OCI-LY1 (cell line): ENCODE results near the gene SCN7A.
A peak's percentile ranks its signal among the peaks of the same experiment; 100 is the strongest.

Experiments used
- H2AFZ ChIP-seq: fragments of 200-600 bp; sonication (generic), shearing (Covaris generic); 2 replicates; pipeline ENCODE4 v1.6.0; 2014; ENCODE audit warnings: antibody characterized with exemption, mild to moderate bottlenecking, low read length
- H3F3A ChIP-seq: fragments of 200-600 bp; sonication (generic), shearing (Covaris generic); 2 replicates; pipeline ENCODE4 v1.6.0; 2014; ENCODE audit warnings: mild to moderate bottlenecking, antibody characterized with exemption, low read length, moderate library complexity; ENCODE audit not compliant: insufficient read depth
- H3K27ac ChIP-seq: fragments of 200-600 bp; sonication (generic); 2 replicates; pipeline ENCODE4 v1.5.1; 2014; ENCODE audit warnings: low read length, mixed run types, mild to moderate bottlenecking, low read depth; ENCODE audit not compliant: poor library complexity, severe bottlenecking
- H3K27me3 ChIP-seq: fragments of 200-600 bp; sonication (generic); 2 replicates; pipeline ENCODE4 v1.6.0; 2014; ENCODE audit warnings: antibody characterized with exemption, mild to moderate bottlenecking, low read length, moderate library complexity; ENCODE audit not compliant: insufficient read depth
- H3K36me3 ChIP-seq: fragments of 200-600 bp; sonication (generic); 2 replicates; pipeline ENCODE4 v1.6.1; 2014; ENCODE audit warnings: mild to moderate bottlenecking, antibody characterized with exemption, low read length, moderate library complexity, mixed read lengths; ENCODE audit not compliant: insufficient read depth
- H3K4me1 ChIP-seq: fragments of 200-600 bp; sonication (generic); 2 replicates; pipeline ENCODE4 v1.5.1; 2014; ENCODE audit warnings: mild to moderate bottlenecking, low read length, moderate library complexity; ENCODE audit not compliant: insufficient read depth, severe bottlenecking
- H3K4me2 ChIP-seq: fragments of 200-600 bp; sonication (generic), shearing (Covaris generic); 2 replicates; pipeline ENCODE4 v1.6.1; 2014; ENCODE audit warnings: low read length
- H3K4me3 ChIP-seq: fragments of 200-600 bp; sonication (generic); 2 replicates; pipeline ENCODE4 v1.5.1; 2014; ENCODE audit warnings: low read length, low read depth, mild to moderate bottlenecking, mixed read lengths; ENCODE audit not compliant: poor library complexity, severe bottlenecking
- H3K79me2 ChIP-seq: fragments of 200-600 bp; shearing (Covaris generic); 2 replicates; pipeline ENCODE4 v1.6.1; 2016; ENCODE audit warnings: mixed run types, low read length, mixed read lengths; ENCODE audit not compliant: insufficient read depth
- H3K9ac ChIP-seq: fragments of 200-600 bp; sonication (generic), shearing (Covaris generic); 2 replicates; pipeline ENCODE4 v1.6.1; 2014; ENCODE audit warnings: mild to moderate bottlenecking, low read length, mixed read lengths
- H3K9me2 ChIP-seq: fragments of 200-600 bp; sonication (generic), shearing (Covaris generic); 2 replicates; pipeline ENCODE4 v1.6.1; 2014; ENCODE audit warnings: low read depth, mild to moderate bottlenecking, low read length, mixed read lengths
- H3K9me3 ChIP-seq: fragments of 200-600 bp; shearing (Covaris generic); 2 replicates; pipeline ENCODE4 v1.6.1; 2014; ENCODE audit warnings: low read length, mixed read lengths
- H4K20me1 ChIP-seq: fragments of 200-600 bp; sonication (generic), shearing (Covaris generic); 2 replicates; pipeline ENCODE4 v1.6.0; 2016; ENCODE audit warnings: mild to moderate bottlenecking, low read length; ENCODE audit not compliant: insufficient read depth
- EZH2 ChIP-seq: fragments of 200-600 bp; sonication (generic), shearing (Covaris generic); IDR thresholded peaks from 2 replicates; pipeline ENCODE4 v1.8.0; 2017; ENCODE audit warnings: borderline replicate concordance, mixed run types, mild to moderate bottlenecking, antibody characterized with exemption, low read length, moderate library complexity, mixed read lengths
- TF ChIP-seq, protein P1 (sequence below): fragments of 200-600 bp; sonication (generic), shearing (Covaris generic); IDR thresholded peaks from 2 replicates; pipeline ENCODE4 v1.5.1; 2017; ENCODE audit warnings: mild to moderate bottlenecking, antibody characterized with exemption, low read length, moderate library complexity, mixed read lengths

Gene SCN7A

DNA sequence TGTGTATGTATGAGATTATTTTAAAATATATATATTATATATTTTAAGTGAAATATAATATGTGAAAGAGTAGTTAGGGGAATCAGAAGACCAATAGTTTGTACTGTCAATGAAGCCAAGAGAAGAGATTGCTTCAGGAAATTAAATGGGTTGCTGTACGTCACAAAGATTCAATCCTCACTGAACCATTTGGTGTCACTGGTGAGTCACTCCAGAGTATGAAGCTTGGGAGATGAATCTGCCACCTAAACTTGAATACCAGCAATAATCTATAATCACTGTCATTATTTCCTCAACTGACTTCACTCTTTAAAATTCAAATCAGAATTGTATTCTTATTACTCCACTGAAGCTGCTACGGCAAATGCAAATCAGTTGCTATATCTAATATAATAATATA, 76.4 kb downstream of the SCN7A start:
- Histone ChIP-seq H3K9ac (no peak overlapping the region), H3K27ac (no peak overlapping the region), H3K4me1 (no peaks in the 10 kb centered on the region), H2AFZ (no peak overlapping the region), H3F3A (no peaks in the 10 kb centered on the region), H3K4me2 (no peak overlapping the region), H3K4me3 (no peak overlapping the region), H3K79me2 (no peaks in the 10 kb centered on the region), H3K9me3 (no peaks in the 10 kb centered on the region), H4K20me1 (no peaks in the 10 kb centered on the region), H3K27me3 (no peaks in the 10 kb centered on the region), H3K9me2 (no peaks in the 10 kb centered on the region), H3K36me3 (no peaks in the 10 kb centered on the region)
- TF ChIP-seq, protein P1, sequence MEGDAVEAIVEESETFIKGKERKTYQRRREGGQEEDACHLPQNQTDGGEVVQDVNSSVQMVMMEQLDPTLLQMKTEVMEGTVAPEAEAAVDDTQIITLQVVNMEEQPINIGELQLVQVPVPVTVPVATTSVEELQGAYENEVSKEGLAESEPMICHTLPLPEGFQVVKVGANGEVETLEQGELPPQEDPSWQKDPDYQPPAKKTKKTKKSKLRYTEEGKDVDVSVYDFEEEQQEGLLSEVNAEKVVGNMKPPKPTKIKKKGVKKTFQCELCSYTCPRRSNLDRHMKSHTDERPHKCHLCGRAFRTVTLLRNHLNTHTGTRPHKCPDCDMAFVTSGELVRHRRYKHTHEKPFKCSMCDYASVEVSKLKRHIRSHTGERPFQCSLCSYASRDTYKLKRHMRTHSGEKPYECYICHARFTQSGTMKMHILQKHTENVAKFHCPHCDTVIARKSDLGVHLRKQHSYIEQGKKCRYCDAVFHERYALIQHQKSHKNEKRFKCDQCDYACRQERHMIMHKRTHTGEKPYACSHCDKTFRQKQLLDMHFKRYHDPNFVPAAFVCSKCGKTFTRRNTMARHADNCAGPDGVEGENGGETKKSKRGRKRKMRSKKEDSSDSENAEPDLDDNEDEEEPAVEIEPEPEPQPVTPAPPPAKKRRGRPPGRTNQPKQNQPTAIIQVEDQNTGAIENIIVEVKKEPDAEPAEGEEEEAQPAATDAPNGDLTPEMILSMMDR: peak; percentile 15; the same call in 1 of the 2 replicates
- no peak for TF ChIP-seq EZH2

DNA sequence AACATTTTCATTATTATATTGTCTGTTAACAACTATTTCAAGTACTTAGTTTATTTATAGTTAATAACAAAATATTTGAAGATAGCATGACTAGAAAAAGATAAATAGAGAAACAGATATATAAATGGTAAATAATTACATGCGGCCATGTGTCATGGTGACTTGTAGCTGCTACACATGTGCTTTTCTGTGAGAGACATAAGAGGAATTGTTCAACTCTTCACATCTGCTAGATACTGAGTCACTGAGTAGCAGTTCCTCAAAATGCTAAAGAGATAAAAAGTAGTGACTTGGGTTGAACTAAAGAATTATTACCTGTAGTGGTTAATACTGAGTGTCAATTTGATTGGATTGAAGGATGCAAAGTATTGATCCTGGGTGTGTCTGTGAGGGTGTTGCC, 80.8 kb downstream of the SCN7A start:
- Histone ChIP-seq H3K79me2 (no peaks in the 10 kb centered on the region), H3K9ac (no peak overlapping the region), H3K4me3 (no peak overlapping the region), H3K27ac (no peak overlapping the region), H3K36me3 (no peaks in the 10 kb centered on the region), H3K4me2 (no peak overlapping the region), H3K27me3 (no peaks in the 10 kb centered on the region), H4K20me1 (no peaks in the 10 kb centered on the region), H3K4me1 (no peaks in the 10 kb centered on the region), H3K9me2 (no peaks in the 10 kb centered on the region), H2AFZ (no peak overlapping the region), H3K9me3 (no peaks in the 10 kb centered on the region), H3F3A (no peaks in the 10 kb centered on the region)
- TF ChIP-seq, protein P1: no peak
- no peak for TF ChIP-seq EZH2

DNA sequence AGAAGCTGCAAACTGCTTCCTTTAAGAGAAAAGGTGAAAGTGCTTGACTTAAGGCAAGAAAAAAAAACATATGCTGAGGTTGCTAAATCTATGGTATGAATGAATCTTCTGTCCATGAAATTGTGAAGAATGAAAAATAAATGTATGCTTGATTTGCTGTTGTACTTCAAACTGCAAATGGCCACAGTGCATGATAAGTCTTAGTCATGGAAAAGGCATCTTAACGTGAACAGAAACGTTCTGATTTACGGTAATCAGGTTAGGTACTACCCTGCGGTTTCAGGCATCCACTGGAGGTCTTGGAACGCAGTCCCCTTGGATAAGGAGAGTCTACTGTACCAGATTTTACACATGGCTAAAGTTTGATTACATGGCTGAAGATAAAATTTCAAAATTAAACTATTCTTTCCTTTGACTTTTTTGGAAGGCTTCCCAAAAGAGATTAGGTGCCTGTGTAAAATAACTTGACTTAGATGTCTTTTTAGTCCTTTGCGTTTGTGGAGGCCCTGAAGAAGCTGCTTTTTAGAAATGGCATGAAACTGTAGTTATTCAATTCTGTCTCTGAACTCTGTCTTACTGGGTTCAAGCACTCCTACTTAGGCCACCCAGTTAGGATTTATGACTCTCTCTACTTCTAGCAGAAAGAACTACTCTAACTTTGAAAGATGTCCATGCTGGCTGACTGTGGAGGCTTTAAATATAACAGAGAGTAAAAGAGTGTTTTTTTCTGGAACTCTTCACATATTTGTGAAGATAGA, 82.4 kb downstream of the SCN7A start:
- H3K36me3 ChIP-seq: no peaks in the 10 kb centered on the region
- no peak for TF ChIP-seq EZH2
- TF ChIP-seq, protein P1: no peak
- no peaks in the 10 kb centered on the region for H3K9me3 ChIP-seq
- no peaks in the 10 kb centered on the region for H4K20me1 ChIP-seq
- H3K9me2 ChIP-seq: no peaks in the 10 kb centered on the region
- no peaks in the 10 kb centered on the region for H3F3A ChIP-seq
- H3K4me3 ChIP-seq: no peak overlapping the region
- no peak overlapping the region for H3K27ac ChIP-seq
- H3K4me2 ChIP-seq: no peak overlapping the region
- no peak overlapping the region for H2AFZ ChIP-seq
- H3K27me3 ChIP-seq: no peaks in the 10 kb centered on the region
- H3K4me1 ChIP-seq: no peaks in the 10 kb centered on the region
- no peak overlapping the region for H3K9ac ChIP-seq
- H3K79me2 ChIP-seq: no peaks in the 10 kb centered on the region
